Measurements from ENCODE around the gene NUMBL. TPM values are rescaled to one million over a fixed set of nuclear protein-coding genes. Genes with fewer than 3 reads are reported as not detected.

Gene NUMBL
- 6.9 and 8.9 TPM in 2 replicates for total RNA-seq

DNA sequence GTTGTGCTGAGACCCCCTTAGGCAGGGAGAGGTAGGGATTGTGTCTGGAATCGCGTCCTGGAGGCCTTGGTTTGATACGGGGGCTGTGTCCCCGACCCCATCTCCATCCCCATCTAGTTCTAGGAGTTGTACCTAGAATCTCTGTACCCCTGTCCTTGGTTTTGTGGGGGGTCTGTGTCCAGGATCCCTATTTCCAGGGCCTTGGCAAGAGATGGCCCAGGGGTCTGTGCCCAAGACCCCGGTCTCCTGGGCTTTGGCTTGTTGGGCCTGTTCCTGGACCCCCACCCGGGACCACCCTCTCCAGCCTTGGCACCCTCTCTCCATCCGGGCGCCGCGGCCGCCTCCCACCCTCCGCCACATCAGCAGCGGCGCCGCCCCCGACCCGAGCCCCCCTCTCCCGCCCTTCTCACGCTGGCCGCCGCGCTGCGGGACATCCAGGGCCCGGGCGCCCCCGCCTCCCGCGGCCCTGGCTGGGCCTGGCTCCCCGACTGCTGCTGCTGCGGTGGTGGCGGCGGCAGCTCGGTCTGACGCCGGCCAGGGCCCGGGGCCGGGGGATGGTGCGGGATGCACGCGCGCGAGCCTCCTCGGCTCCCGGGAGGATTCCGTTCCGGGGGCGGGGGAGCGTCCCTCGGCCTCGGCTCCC lies at the start of gene NUMBL:
TSS of gene NUMBL (minus strand) at position 602 of the 643 bp plus-strand sequence. CDS start at position 434, 168 bp downstream.

DNA sequence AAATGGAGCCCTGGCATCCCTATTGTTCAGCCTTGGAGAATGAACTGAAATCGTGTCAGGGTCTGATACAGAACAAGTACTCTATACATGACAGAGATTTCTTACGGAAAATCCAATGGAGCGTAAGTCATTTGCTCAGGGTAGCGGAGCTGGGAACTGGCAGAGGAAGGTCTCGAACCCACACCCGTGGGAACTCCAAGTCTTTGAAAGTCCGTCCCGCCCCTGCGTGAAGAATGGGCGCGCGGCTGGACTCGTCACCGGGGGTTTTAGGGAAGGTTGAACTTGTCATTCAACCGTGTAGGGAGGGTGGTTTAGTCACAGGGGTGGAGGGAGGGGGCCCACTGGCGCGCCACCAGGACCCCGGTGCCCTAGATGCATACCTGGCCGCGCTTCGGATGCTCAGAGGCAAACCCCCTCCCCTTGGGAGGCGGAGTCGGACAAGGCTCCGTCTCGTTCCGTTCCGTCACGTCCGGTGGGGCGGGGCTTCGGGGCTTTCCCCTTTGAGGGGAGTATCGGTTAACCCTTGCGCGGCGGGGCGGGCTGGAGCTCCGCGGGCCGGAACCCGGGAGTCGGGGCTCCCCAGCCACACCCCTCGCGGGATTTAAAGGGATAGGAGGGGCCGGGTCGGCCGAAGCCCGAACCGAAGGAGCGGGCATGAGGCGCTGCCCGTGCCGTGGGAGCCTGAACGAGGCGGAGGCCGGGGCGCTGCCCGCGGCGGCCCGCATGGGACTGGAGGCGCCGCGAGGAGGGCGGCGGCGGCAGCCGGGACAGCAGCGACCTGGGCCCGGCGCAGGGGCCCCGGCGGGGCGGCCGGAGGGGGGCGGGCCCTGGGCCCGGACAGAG lies 26.3 kb upstream of the NUMBL start, which contains the start of the genes COQ8B and ITPKC:
TSS of gene COQ8B (minus strand) at position 405 of the 843 bp plus-strand sequence. CDS start 2,254 bp downstream, outside the sequence.
TSS of gene ITPKC (plus strand) at position 631 of the 843 bp plus-strand sequence. CDS start at position 655, 24 bp downstream.

Other genes with a start within 250 kb of the NUMBL start
- gene SERTAD3, start 246.3 kb downstream of the NUMBL start, total RNA-seq: 13.3 and 20.4 TPM in 2 replicates
- 100 and 154 TPM in 2 replicates for gene BLVRB, start 224.9 kb downstream of the NUMBL start, total RNA-seq
- gene SPTBN4, start 223.7 kb downstream of the NUMBL start, total RNA-seq: 1.2 and 1.6 TPM in 2 replicates
- gene SHKBP1, start 113.8 kb downstream of the NUMBL start, total RNA-seq: 64.0 and 75.3 TPM in 2 replicates
- gene LTBP4, start 89.3 kb downstream of the NUMBL start, total RNA-seq: 57.3 and 133 TPM in 2 replicates
- 23.9 and 25.1 TPM in 2 replicates for gene COQ8B, start 26.2 kb upstream of the NUMBL start, total RNA-seq
- 22.6 and 42.5 TPM in 2 replicates for gene ITPKC, start 26.5 kb upstream of the NUMBL start, total RNA-seq
- 2.2 and 2.3 TPM in 2 replicates for gene ACTMAP, start 59.8 kb upstream of the NUMBL start, total RNA-seq
- 138 and 158 TPM in 2 replicates for gene SNRPA, start 60.6 kb upstream of the NUMBL start, total RNA-seq
- gene MIA, start 84.9 kb upstream of the NUMBL start, total RNA-seq: 2.1 and 5.5 TPM in 2 replicates
- gene RAB4B, start 87.6 kb upstream of the NUMBL start, total RNA-seq: 21.7 and 27.3 TPM in 2 replicates
- 59.9 and 77.0 TPM in 2 replicates for gene EGLN2, start 108.5 kb upstream of the NUMBL start, total RNA-seq
- not detected in 2 replicates for gene CYP2A6, start 159.8 kb upstream of the NUMBL start, total RNA-seq
- not detected in 2 replicates for gene CYP2A7, start 191.6 kb upstream of the NUMBL start, total RNA-seq